ENCODE measurements around the gene PSORS1C1.
"Not testable (repeated sequence)": the region's sequence is repeated elsewhere in the genome, so short reads cannot be mapped to it uniquely, and the experiment has no call there.

Gene PSORS1C1

DNA sequence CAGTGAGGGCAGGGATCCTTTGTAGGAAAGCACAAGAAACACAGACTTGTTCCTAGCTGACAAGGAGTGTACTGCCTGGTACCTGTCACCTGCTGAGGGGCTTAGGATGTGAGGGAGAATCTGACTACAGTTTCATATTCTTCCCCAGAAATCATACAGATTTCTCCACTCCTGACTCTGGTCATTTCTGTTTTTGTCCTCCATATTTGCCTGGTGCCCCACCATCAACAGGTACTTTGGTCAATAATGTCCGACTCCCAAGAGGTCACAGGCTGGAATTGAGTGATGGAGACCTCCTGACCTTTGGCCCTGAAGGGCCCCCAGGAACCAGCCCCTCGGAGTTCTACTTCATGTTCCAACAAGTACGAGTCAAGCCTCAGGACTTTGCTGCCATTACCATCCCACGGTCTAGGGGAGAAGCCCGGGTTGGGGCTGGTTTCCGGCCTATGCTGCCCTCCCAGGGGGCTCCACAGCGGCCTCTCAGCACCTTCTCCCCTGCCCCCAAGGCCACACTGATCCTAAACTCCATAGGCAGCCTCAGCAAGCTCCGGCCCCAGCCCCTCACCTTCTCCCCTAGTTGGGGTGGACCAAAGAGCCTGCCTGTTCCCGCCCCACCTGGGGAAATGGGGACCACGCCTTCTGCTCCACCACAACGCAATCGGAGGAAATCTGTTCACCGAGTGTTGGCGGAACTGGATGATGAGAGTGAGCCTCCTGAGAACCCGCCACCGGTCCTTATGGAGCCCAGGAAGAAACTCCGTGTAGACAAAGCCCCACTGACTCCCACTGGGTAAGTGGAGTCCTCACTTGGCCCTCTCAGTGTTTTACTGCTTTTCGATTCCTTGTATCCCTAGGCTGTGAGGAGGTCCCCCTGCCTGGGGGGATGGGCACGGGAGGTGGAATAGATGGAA is 46.9 kb downstream of the PSORS1C1 start:
- DNase-seq, result no peak

GRCh38 chr6:31162463-31163165 is 48.0 kb downstream of the PSORS1C1 start:
- DNase-seq, result no peak

DNA sequence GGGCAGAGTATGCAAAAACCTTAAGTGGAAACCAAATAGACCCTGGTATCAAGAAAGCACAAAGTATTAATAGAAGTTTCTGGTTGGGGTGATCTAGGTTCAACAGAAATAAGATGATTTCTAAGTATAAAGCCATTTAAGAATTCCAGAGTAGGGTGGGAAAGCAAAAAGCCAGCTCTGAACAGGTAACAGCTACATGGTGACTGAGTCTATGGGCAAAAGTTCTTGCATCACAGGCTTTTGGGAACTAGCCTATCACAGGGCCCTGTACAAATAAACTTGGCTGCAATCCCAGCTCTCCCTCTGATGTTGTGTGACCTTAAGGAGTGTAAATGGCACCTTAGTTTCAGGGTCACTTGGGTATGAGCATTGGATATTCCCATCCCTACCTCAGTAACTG is 49.3 kb downstream of the PSORS1C1 start:
- DNase-seq, result no peak

- not testable (repeated sequence) for DNase-seq
Measured at GRCh38 chr6:31164475-31165063, 50.0 kb downstream of the PSORS1C1 start.

GRCh38 chr6:31165064-31165832 is 50.6 kb downstream of the PSORS1C1 start:
- DNase-seq, result not testable (repeated sequence)

- no peak for DNase-seq
Measured at GRCh38 chr6:31165986-31166385, 51.4 kb downstream of the PSORS1C1 start.

GRCh38 chr6:31168606-31169005 is 54.0 kb downstream of the PSORS1C1 start:
- DNase-seq, result no peak

DNA sequence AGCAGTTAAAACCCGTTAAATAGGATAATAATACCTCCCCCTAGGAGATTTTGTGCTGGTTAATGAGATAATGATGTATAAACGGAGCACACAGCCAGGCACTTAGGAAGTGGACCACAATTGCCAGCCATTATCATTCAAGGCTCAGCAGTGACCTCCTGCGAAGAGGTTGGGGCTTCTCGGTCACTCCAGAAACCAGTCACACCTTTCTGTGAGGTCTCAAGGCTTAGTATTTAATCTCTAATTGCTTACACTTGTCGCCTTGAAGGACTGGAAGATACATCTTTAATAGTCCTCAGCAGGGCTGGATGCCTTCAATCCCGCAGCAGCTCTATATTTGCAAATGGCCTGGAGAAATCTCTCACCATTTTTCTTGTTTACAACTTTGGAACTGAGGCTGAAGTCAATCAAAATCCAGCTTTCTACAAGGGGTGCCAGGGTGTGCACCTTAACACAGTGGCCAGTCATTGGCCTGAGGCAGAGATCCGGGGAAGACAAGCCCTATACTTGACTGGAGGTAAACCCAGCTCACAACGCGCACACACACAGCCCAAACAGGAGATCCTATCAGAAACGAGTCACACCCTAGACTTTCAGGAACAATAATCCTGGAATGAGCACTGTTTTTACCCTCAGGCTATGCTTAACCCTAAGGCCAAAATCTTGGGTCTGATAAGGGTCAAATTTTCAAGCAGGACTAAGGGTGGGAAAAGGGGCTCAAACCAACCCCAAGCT is 54.7 kb downstream of the PSORS1C1 start:
- DNase-seq, result no peak

GRCh38 chr6:31169858-31170599 is 55.4 kb downstream of the PSORS1C1 start:
- not testable (repeated sequence) for DNase-seq

GRCh38 chr6:31170600-31170881 is 55.9 kb downstream of the PSORS1C1 start, which contains the start of gene POU5F1:
TSS of gene POU5F1 (minus strand) at chr6:31170682. CDS start at chr6:31170620, 62 bp downstream.
- no peak for DNase-seq

- no peak for DNase-seq
Measured at GRCh38 chr6:31170987-31171671, 56.5 kb downstream of the PSORS1C1 start.

GRCh38 chr6:31171931-31172905 is 57.6 kb downstream of the PSORS1C1 start:
- DNase-seq, result no peak

- DNase-seq, result no peak
Measured at GRCh38 chr6:31172973-31173384, 58.4 kb downstream of the PSORS1C1 start.

GRCh38 chr6:31173406-31173805 is 58.8 kb downstream of the PSORS1C1 start:
- no peak for DNase-seq

DNA sequence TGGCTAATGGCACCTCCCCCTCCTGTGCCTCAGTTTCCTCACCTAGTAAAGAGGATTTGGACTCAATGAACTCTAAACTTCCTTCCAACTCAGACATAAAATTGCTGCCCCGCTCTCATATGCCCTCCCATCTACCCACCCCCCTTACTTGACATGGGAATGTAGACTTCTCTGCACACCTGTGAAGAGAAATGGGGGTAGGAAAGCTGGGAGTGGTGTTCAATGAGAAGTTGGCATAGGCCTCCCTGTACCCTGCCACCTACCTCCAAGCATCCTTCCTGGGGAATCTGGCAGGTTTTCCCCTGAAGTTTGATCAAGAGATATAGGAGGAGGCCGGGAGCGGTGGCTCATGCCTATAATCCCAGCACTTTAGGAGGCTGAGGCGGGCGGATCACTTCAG is 59.8 kb downstream of the PSORS1C1 start:
- DNase-seq, result no peak

DNA sequence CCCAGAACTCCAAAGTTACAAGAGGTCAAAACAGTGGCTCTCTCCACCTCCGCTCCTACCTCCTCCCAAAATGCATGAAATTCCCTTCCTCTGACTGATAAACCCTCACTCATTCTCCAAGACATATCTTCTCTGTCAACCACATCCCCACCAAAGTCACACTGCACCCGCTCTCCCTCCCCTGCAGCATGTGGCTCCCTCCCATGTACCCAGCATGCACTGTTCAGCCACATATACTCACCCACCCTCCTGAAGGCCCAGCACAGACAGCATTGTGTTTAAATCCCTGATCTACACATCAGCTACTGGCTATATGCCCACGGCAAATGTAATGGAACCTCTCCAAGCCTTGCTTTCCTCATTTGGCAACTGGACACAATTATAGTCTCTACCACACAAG is 61.4 kb downstream of the PSORS1C1 start:
- DNase-seq, result no peak

DNA sequence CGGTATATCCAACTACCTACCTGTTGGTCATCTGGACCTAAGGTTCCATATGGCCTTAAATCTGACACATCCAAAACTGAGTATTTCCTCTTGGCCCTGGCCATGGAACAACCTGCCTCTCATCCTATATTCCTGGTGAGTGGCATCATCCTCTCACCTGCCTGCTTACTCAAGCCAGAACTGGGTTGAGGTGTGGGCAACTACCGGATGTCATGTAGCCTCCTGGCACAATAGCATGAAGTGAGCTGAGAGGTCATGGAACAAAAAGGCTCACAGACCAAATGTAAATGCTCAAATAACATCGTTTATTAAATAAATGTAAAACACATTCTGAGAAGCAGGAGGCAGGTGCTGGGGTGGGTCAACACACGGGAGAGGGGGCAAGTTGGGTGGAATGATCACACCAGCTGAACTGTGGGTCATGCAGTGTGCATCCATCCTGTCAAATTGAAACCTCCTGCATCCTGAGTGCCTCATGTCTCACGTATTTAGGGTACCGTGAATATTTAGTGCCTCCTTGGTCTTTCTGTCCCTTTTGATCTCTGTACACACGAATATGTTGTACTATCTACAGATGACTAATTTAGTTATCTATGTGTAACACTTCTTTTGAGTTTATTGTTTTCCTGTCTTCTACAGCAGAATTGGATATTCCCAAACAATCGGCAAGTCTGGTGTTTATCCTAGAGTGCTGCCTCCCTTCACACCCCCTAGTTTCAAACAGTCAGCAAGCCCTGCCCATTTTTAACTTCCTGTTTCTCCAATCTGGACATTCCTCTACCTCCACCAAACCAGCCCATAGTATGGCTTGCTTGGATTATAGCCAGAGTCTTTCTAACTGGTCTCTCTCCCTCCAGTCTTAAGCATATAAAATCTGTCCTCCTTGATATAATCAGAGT is 63.8 kb downstream of the PSORS1C1 start:
- no peak for DNase-seq

GRCh38 chr6:31179042-31179386 is 64.4 kb downstream of the PSORS1C1 start:
- DNase-seq, result no peak

- no peak for DNase-seq
Measured at GRCh38 chr6:31179896-31180295, 65.3 kb downstream of the PSORS1C1 start.

Data from DMS53 (cell line).